Keratinocyte (primary cell): ENCODE data around the gene CHD9. TPM values are rescaled to one million over a fixed set of nuclear protein-coding genes. Genes with fewer than 3 reads are reported as not detected.

Experiments used
- DNase-seq: peaks from one replicate; pipeline ENCODE4 v3.0.0-alpha.2; 2011; ENCODE audit warnings: low read depth, missing footprints, low spot score
- FAIRE-seq: peaks from 2 replicates; lab custom pipeline; 2011; peaks lifted over from hg19 to GRCh38; lab: Jason Lieb, UNC
- H2AFZ ChIP-seq: 2 replicates; pipeline ENCODE4 v1.6.0; 2012; ENCODE audit warnings: low read length, control low read depth, inconsistent platforms; ENCODE audit not compliant: control insufficient read depth
- H3K27ac ChIP-seq: 2 replicates; pipeline ENCODE4 v1.5.1; 2011; ENCODE audit warnings: low read length; ENCODE audit not compliant: control insufficient read depth, insufficient read depth
- H3K27me3 ChIP-seq: 3 replicates; pipeline ENCODE4 v1.6.0; 2011; ENCODE audit warnings: low read length; ENCODE audit not compliant: control insufficient read depth, insufficient read depth; ENCODE audit errors: extremely low read depth
- H3K36me3 ChIP-seq, 2 experiments: 2 replicates in 1 of 2; 3 replicates in 1 of 2; pipeline ENCODE4 v1.5.1; 2011; ENCODE audit warnings: low read length in 2 of 2, mild to moderate bottlenecking in 1 of 2; ENCODE audit not compliant: control insufficient read depth in 2 of 2, insufficient read depth in 2 of 2; ENCODE audit errors: extremely low read depth in 1 of 2
- H3K4me1 ChIP-seq: 3 replicates; pipeline ENCODE4 v1.5.1; 2011; ENCODE audit warnings: low read length; ENCODE audit not compliant: control insufficient read depth, insufficient read depth; ENCODE audit errors: extremely low read depth
- H3K4me2 ChIP-seq: 3 replicates; pipeline ENCODE4 v1.6.0; 2011; ENCODE audit warnings: low read depth, low read length; ENCODE audit not compliant: control insufficient read depth, insufficient read depth; ENCODE audit errors: extremely low read depth
- H3K4me3 ChIP-seq, 3 experiments: fragments of 200-600 bp in 1 of 3; sonication (generic) in 1 of 3; 2 replicates in 2 of 3; 3 replicates in 1 of 3; pipeline ENCODE4 v1.5.1; 2011 to 2016; ENCODE audit warnings: low read length in 3 of 3, mild to moderate bottlenecking in 3 of 3, control low read depth in 2 of 3, inconsistent platforms in 1 of 3, low read depth in 1 of 3, mixed read lengths in 1 of 3, mixed run types in 1 of 3, moderate library complexity in 1 of 3; ENCODE audit not compliant: control insufficient read depth in 2 of 3, insufficient read depth in 2 of 3; ENCODE audit errors: extremely low read depth in 1 of 3
- H3K79me2 ChIP-seq: 2 replicates; pipeline ENCODE4 v1.6.0; 2012; ENCODE audit warnings: low read length; ENCODE audit not compliant: control insufficient read depth, insufficient read depth
- H3K9ac ChIP-seq: 3 replicates; pipeline ENCODE4 v1.6.0; 2011; ENCODE audit warnings: low read length; ENCODE audit not compliant: control insufficient read depth, insufficient read depth; ENCODE audit errors: extremely low read depth
- H3K9me1 ChIP-seq: 3 replicates; pipeline ENCODE4 v1.6.0; 2011; ENCODE audit warnings: low read length; ENCODE audit not compliant: control insufficient read depth, insufficient read depth; ENCODE audit errors: extremely low read depth
- H3K9me3 ChIP-seq: 2 replicates; pipeline ENCODE4 v1.5.1; 2012; ENCODE audit warnings: low read depth, low read length; ENCODE audit not compliant: control insufficient read depth
- H4K20me1 ChIP-seq: 3 replicates; pipeline ENCODE4 v1.6.0; 2011; ENCODE audit warnings: low read length; ENCODE audit not compliant: control insufficient read depth, insufficient read depth; ENCODE audit errors: extremely low read depth
- EZH2 ChIP-seq: IDR thresholded peaks from one replicate; pipeline ENCODE4 v1.6.1; 2012; ENCODE audit warnings: inconsistent platforms, mild to moderate bottlenecking, low read length, moderate library complexity
- dilution Hi-C: fragments of 300-500 bp; cut with MboI; formaldehyde crosslinking; loops from one replicate; pipeline ENCODE4 v1.7.0; 2020; ENCODE audit warnings: low sequenced_read_pairs; ENCODE audit not compliant: extremely low pct_ligation_motif_present
- polyA plus RNA-seq, 5 experiments: library from polyadenylated mRNA; depleted of rRNA in 3 of 5; stranded (reverse) in 3 of 5; stranded (forward) in 1 of 5; unstranded in 1 of 5; fragments of >200 nt; gene quantifications; 1 replicate in 1 of 5; 2 replicates in 3 of 5; 3 replicates in 1 of 5; pipeline versions ENCODE4 v1.2.1 to v1.2.3, GENCODE V29; 2011 to 2012; ENCODE audit warnings: missing spikeins in 2 of 5, low read depth in 1 of 5, low replicate concordance in 1 of 5
- TF ChIP-seq, protein P1 (sequence below), 3 experiments: IDR thresholded peaks in 1 of 3; conservative IDR thresholded peaks in 1 of 3; optimal IDR thresholded peaks in 1 of 3; 2 replicates in 2 of 3; 3 replicates in 1 of 3; pipeline versions ENCODE3 to v1.5.1; 2011; ENCODE audit warnings: low read length in 3 of 3, mild to moderate bottlenecking in 3 of 3, moderate library complexity in 2 of 3, control low read depth in 1 of 3, inconsistent platforms in 1 of 3; ENCODE audit not compliant: insufficient read depth in 2 of 3; ENCODE audit errors: extremely low read depth in 1 of 3

CHD9 gene
- polyA plus RNA-seq, 1 donor (not counting 4 experiments of a cell fraction or from before 2014, with no cell fraction given) = 32.8 TPM

DNA sequence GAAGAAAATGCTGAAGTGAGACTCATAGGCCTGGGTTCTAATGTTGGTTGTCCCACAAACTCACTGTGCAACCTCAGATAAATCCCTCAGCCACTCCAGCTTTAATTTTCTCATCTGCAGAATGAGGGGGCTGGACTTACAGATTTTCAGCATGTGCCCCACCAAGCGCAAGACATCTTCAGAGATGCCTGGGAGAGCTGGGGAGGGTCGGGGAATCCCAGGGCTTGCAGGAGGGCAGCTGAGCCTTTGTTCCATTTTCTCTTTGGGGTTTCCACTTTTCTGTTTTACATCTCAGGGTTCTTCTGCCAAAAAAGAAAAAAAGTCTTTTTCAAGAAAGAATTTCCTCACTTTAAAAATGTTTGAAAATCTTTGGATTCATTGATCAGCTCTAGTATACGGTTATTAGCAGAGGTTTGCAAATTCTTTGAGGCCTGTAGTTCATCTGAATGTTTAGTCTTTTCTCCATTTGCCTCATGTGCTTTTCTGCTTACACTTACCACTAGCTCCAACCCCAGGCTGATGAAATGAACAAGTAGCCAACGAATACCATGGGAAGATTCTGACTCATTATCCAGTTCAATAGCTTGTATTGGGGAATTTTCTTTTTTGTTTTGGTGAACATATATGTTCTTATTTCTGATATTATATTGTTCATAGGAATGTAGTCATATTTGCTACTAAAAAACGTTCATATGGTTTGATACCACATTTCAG lies 56.4 kb downstream of the CHD9 start:
- dilution Hi-C loops = no loop called here
- Histone ChIP-seq H3K9ac (no peak overlapping the region), H3K79me2 (peaks cover 10% of the 10 kb centered on the region), H3K4me2 (no peak overlapping the region), H3K27ac (no peak overlapping the region), H3K9me1 (no peaks in the 10 kb centered on the region), H4K20me1 (no peaks in the 10 kb centered on the region), H3K36me3 (no peaks in the 10 kb centered on the region), H3K4me1 (peaks cover 10% of the 10 kb centered on the region), H3K9me3 (no peaks in the 10 kb centered on the region), H2AFZ (no peak overlapping the region), H3K4me3 (no peak overlapping the region), H3K27me3 (no peaks in the 10 kb centered on the region)
- FAIRE-seq (no peak), DNase-seq (no peak)
- TF ChIP-seq, protein P1, sequence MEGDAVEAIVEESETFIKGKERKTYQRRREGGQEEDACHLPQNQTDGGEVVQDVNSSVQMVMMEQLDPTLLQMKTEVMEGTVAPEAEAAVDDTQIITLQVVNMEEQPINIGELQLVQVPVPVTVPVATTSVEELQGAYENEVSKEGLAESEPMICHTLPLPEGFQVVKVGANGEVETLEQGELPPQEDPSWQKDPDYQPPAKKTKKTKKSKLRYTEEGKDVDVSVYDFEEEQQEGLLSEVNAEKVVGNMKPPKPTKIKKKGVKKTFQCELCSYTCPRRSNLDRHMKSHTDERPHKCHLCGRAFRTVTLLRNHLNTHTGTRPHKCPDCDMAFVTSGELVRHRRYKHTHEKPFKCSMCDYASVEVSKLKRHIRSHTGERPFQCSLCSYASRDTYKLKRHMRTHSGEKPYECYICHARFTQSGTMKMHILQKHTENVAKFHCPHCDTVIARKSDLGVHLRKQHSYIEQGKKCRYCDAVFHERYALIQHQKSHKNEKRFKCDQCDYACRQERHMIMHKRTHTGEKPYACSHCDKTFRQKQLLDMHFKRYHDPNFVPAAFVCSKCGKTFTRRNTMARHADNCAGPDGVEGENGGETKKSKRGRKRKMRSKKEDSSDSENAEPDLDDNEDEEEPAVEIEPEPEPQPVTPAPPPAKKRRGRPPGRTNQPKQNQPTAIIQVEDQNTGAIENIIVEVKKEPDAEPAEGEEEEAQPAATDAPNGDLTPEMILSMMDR (optimal IDR thresholded peaks at IDR 0.05 in 1 of 3, IDR thresholded peaks at IDR 0.05 in 1 of 3, conservative IDR thresholded peaks at IDR 0.05 in 1 of 3; ENCODE audit: extremely low read depth in 1 of 3, insufficient read depth in 2 of 3, low read length in 3 of 3) = no peak
- no peak for TF ChIP-seq EZH2

GRCh38 chr16:53112015-53112414 lies 57.2 kb downstream of the CHD9 start:
- H3K9ac ChIP-seq = no peak overlapping the region
- FAIRE-seq = no peak
- H3K9me3 ChIP-seq = no peaks in the 10 kb centered on the region
- no peaks in the 10 kb centered on the region for H4K20me1 ChIP-seq
- H3K27ac ChIP-seq = no peak overlapping the region
- peaks cover 5% of the 10 kb centered on the region for H3K79me2 ChIP-seq
- no peak overlapping the region for H3K4me3 ChIP-seq
- DNase-seq = no peak
- dilution Hi-C loops = no loop called here
- no peak overlapping the region for H3K4me2 ChIP-seq
- H2AFZ ChIP-seq = no peak overlapping the region
- H3K9me1 ChIP-seq = no peaks in the 10 kb centered on the region
- H3K4me1 ChIP-seq = peaks cover 10% of the 10 kb centered on the region
- H3K36me3 ChIP-seq = no peaks in the 10 kb centered on the region
- no peak for TF ChIP-seq EZH2
- TF ChIP-seq, protein P1 (optimal IDR thresholded peaks at IDR 0.05 in 1 of 3, IDR thresholded peaks at IDR 0.05 in 1 of 3, conservative IDR thresholded peaks at IDR 0.05 in 1 of 3; ENCODE audit: extremely low read depth in 1 of 3, insufficient read depth in 2 of 3, low read length in 3 of 3) = no peak
- H3K27me3 ChIP-seq = no peaks in the 10 kb centered on the region
